Sigmoid colon (tissue), 4 donors: ENCODE results near the gene ARL5C.

Source experiments
- POLR2A ChIP-seq, 2 donors: fragments of 450-650 bp; IDR thresholded peaks; one replicate each; pipeline ENCODE4 v1.6.1; 2016; ENCODE audit warnings: antibody characterized with exemption in 2 of 2, mild to moderate bottlenecking in 2 of 2, moderate library complexity in 2 of 2
- POLR2AphosphoS5 ChIP-seq, 4 donors: sonication (generic); formaldehyde crosslinking; IDR thresholded peaks; one replicate each; pipeline ENCODE4 v1.6.1; 2017; ENCODE audit warnings: antibody characterized with exemption in 4 of 4
- TF ChIP-seq, protein P1 (sequence below), 4 experiments: fragments of 450-650 bp in 3 of 4; fragments of 200-600 bp in 1 of 4; IDR thresholded peaks; one replicate each; pipeline ENCODE4 v1.5.1; 2016 to 2019; ENCODE audit warnings: antibody characterized with exemption in 4 of 4, mild to moderate bottlenecking in 3 of 4, moderate library complexity in 2 of 4

DNA sequence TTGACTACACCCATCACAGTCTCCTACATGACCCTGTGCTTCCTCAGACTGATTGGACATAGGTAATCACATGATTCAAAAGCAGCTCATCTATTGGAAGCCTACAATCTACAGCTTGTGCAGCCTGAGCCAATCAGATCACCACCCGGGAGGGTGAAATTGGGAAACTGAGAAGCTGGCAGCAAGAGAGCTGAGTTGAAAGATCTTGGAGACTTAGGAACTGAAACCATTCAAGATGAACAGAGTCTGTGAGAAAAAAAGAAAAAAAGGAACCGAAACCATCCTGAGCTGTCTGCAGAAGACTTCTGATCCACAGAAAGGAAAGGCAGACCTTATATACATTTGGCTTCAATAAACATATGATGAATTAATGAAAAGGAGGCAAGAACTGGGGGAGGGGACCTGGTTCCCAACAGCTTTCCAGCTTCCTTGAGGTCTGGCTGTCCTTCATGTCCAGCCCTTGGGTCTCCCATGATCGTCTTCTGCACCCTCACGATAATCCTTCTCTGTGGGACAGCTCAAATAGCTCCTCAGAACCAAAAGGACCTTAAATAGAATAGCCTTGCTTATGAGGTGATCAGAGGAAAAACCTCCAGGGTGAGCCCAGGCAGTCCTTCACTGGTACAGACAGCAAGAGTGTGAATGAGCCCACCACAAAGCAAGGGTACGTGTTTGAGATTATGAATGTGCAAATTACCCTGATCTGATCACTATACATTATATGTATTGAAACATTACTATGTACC, 47.1 kb downstream of the ARL5C start:
- TF ChIP-seq, protein P1, sequence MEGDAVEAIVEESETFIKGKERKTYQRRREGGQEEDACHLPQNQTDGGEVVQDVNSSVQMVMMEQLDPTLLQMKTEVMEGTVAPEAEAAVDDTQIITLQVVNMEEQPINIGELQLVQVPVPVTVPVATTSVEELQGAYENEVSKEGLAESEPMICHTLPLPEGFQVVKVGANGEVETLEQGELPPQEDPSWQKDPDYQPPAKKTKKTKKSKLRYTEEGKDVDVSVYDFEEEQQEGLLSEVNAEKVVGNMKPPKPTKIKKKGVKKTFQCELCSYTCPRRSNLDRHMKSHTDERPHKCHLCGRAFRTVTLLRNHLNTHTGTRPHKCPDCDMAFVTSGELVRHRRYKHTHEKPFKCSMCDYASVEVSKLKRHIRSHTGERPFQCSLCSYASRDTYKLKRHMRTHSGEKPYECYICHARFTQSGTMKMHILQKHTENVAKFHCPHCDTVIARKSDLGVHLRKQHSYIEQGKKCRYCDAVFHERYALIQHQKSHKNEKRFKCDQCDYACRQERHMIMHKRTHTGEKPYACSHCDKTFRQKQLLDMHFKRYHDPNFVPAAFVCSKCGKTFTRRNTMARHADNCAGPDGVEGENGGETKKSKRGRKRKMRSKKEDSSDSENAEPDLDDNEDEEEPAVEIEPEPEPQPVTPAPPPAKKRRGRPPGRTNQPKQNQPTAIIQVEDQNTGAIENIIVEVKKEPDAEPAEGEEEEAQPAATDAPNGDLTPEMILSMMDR (IDR thresholded peaks at IDR 0.05) = no peak
- TF ChIP-seq POLR2AphosphoS5 (IDR thresholded peaks at IDR 0.05) (no peak), POLR2A (IDR thresholded peaks at IDR 0.05) (no peak)
